IMR-90 (cell line): ENCODE results near the gene PAX5. TPM values are rescaled to one million over a fixed set of nuclear protein-coding genes. Genes with fewer than 3 reads are reported as not detected.

Source experiments
- ATAC-seq: fragments of 200-7000 bp; cut with Tn5 transposase; 2 replicates; pipeline ENCODE4 v1.9.1; 2020; ENCODE audit warnings: low read depth, mild to moderate bottlenecking, moderate library complexity
- BruUV-seq: library from RNA; stranded (reverse); fragments of 400-500 nt; replicated peaks from 2 replicates; lab custom pipeline; 2021; lab: Mats Ljungman, UMichigan
- CTCF ChIA-PET: fragments of 300-600 bp; formaldehyde crosslinking; extraction: SDS; loops from one replicate; lab custom pipeline; 2021; ENCODE audit warnings: antibody characterized with exemption; lab: Yijun Ruan, JAX
- POLR2A ChIA-PET: fragments of 300-600 bp; sonication (Branson Sonifier 250); formaldehyde crosslinking; loops from one replicate; lab custom pipeline; 2022; ENCODE audit warnings: antibody characterized with exemption; ENCODE audit not compliant: unreplicated experiment; lab: Charles Lee
- DNase-seq: peaks from one replicate; pipeline ENCODE4 v3.0.0; 2013
- H2AFZ ChIP-seq: replicated peaks from 2 replicates; pipeline ENCODE3; 2013; ENCODE audit warnings: low read length, mild to moderate bottlenecking; ENCODE audit not compliant: poor library complexity
- H2AK5ac ChIP-seq: 2 replicates; pipeline ENCODE4 v1.6.1; 2013; ENCODE audit warnings: low read depth, low read length, inconsistent platforms
- H2AK9ac ChIP-seq: replicated peaks from 2 replicates; pipeline ENCODE3; 2013; ENCODE audit warnings: mild to moderate bottlenecking, low read depth, low read length, moderate library complexity; ENCODE audit not compliant: poor library complexity
- H2BK120ac ChIP-seq: 2 replicates; pipeline ENCODE4 v1.6.1; 2013; ENCODE audit warnings: low read depth, low read length, inconsistent platforms
- H2BK15ac ChIP-seq: 3 replicates; pipeline ENCODE4 v1.6.1; 2013; ENCODE audit warnings: low read depth, low read length, inconsistent platforms
- H2BK20ac ChIP-seq: 2 replicates; pipeline ENCODE4 v1.6.1; 2013; ENCODE audit warnings: low read depth, mild to moderate bottlenecking, inconsistent platforms, low read length, moderate library complexity
- H2BK5ac ChIP-seq: 2 replicates; pipeline ENCODE4 v1.6.1; 2013; ENCODE audit warnings: mild to moderate bottlenecking, low read depth, low read length, inconsistent platforms; ENCODE audit not compliant: poor library complexity, severe bottlenecking
- H3K14ac ChIP-seq: replicated peaks from 2 replicates; pipeline ENCODE4 v1.6.1; 2013; ENCODE audit warnings: low read depth, low read length, inconsistent platforms
- H3K18ac ChIP-seq: 2 replicates; pipeline ENCODE4 v1.6.1; 2013; ENCODE audit warnings: low read depth, low read length, control low read depth
- H3K23ac ChIP-seq: 2 replicates; pipeline ENCODE4 v1.6.1; 2013; ENCODE audit warnings: low read depth, low read length, inconsistent platforms
- H3K27ac ChIP-seq: 2 replicates; pipeline ENCODE4 v1.5.1; 2013; ENCODE audit warnings: mild to moderate bottlenecking, control low read depth, low read length; ENCODE audit not compliant: insufficient read depth
- H3K27me3 ChIP-seq: 2 replicates; pipeline ENCODE4 v1.6.1; 2013; ENCODE audit warnings: low read length; ENCODE audit not compliant: control insufficient read depth, insufficient read depth
- H3K36me3 ChIP-seq: 2 replicates; pipeline ENCODE4 v1.6.1; 2013; ENCODE audit warnings: low read length, mixed read lengths; ENCODE audit not compliant: control insufficient read depth, insufficient read depth
- H3K4ac ChIP-seq: 2 replicates; pipeline ENCODE4 v1.6.1; 2013; ENCODE audit warnings: low read depth, low read length, inconsistent platforms
- H3K4me1 ChIP-seq: 2 replicates; pipeline ENCODE4 v1.6.1; 2013; ENCODE audit warnings: low read length, mixed read lengths; ENCODE audit not compliant: control insufficient read depth, insufficient read depth
- H3K4me2 ChIP-seq: 2 replicates; pipeline ENCODE4 v1.6.1; 2013; ENCODE audit warnings: low read depth, mild to moderate bottlenecking, control low read depth, low read length, moderate library complexity
- H3K4me3 ChIP-seq: 2 replicates; pipeline ENCODE4 v1.5.1; 2013; ENCODE audit warnings: low read depth, mild to moderate bottlenecking, control low read depth, low read length, moderate library complexity; ENCODE audit not compliant: insufficient read depth
- H3K56ac ChIP-seq: 2 replicates; pipeline ENCODE4 v1.6.1; 2013; ENCODE audit warnings: low read length, inconsistent platforms; ENCODE audit not compliant: insufficient read depth; ENCODE audit errors: extremely low read depth
- H3K79me1 ChIP-seq, 2 experiments: 2 replicates each; pipeline ENCODE4 v1.6.1; 2013; ENCODE audit warnings: low read length in 2 of 2, inconsistent platforms in 1 of 2, low read depth in 1 of 2
- H3K9ac ChIP-seq: 2 replicates; pipeline ENCODE4 v1.6.1; 2013; ENCODE audit warnings: low read depth, low read length, control low read depth
- H3K9me1 ChIP-seq: 2 replicates; pipeline ENCODE4 v1.6.1; 2013; ENCODE audit warnings: low read length, inconsistent platforms; ENCODE audit not compliant: insufficient read depth
- H3K9me3 ChIP-seq: 2 replicates; pipeline ENCODE4 v1.6.1; 2013; ENCODE audit warnings: low read length; ENCODE audit not compliant: control insufficient read depth, insufficient read depth
- H4K20me1 ChIP-seq: 2 replicates; pipeline ENCODE4 v1.6.1; 2013; ENCODE audit warnings: low read length, inconsistent platforms; ENCODE audit not compliant: insufficient read depth
- H4K5ac ChIP-seq: 2 replicates; pipeline ENCODE4 v1.6.1; 2013; ENCODE audit warnings: mild to moderate bottlenecking, low read depth, low read length, control low read depth
- H4K8ac ChIP-seq, 2 experiments: 2 replicates each; pipeline ENCODE4 v1.6.1; 2013; ENCODE audit warnings: low read depth in 2 of 2, low read length in 2 of 2, control low read depth in 1 of 2, inconsistent platforms in 1 of 2
- H4K91ac ChIP-seq: 2 replicates; pipeline ENCODE4 v1.6.1; 2013; ENCODE audit warnings: low read depth, low read length, inconsistent platforms; ENCODE audit not compliant: insufficient read depth
- BHLHE40 ChIP-seq: fragments of 150-350 bp; IDR thresholded peaks from 2 replicates; pipeline ENCODE4 v1.6.1; 2016; ENCODE audit warnings: mild to moderate bottlenecking, low read depth, low read length
- CEBPB ChIP-seq: IDR thresholded peaks from 2 replicates; pipeline ENCODE4 v1.6.1; 2012; ENCODE audit warnings: low read depth, low read length, improper control_type of control experiment
- FOS ChIP-seq: fragments of 150-350 bp; IDR thresholded peaks from 2 replicates; pipeline ENCODE4 v1.6.1; 2016; ENCODE audit warnings: low read depth, low read length
- MAFK ChIP-seq: IDR thresholded peaks from 2 replicates; pipeline ENCODE4 v1.6.1; 2012; ENCODE audit warnings: low read depth, low read length, improper control_type of control experiment
- NFE2L2 ChIP-seq: fragments of 150-350 bp; IDR thresholded peaks from 2 replicates; pipeline ENCODE4 v1.6.1; 2016; ENCODE audit warnings: low read depth, mild to moderate bottlenecking, low read length
- POLR2A ChIP-seq: IDR thresholded peaks from 2 replicates; pipeline ENCODE4 v1.6.1; 2012; ENCODE audit warnings: mild to moderate bottlenecking, low read depth, low read length
- RFX5 ChIP-seq: IDR thresholded peaks from 2 replicates; pipeline ENCODE4 v1.8.0; 2012; ENCODE audit warnings: low read depth, mild to moderate bottlenecking, low read length, moderate library complexity
- SMC3 ChIP-seq: fragments of 150-350 bp; IDR thresholded peaks from 2 replicates; pipeline ENCODE4 v1.6.1; 2016; ENCODE audit warnings: low read depth, mild to moderate bottlenecking, antibody characterized with exemption, low read length, moderate library complexity
- WGBS, 2 experiments: methylation state at CpG; one replicate each; pipeline versions ENCODE4 v1.1.5 to v1.1.7; 2013; ENCODE audit warnings: missing lambda C conversion rate in 2 of 2; ENCODE audit not compliant: insufficient read length in 1 of 2; ENCODE audit errors: extremely low coverage in 2 of 2; 5-methylcytosine and 5-hydroxymethylcytosine counted together
- dilution Hi-C: fragments of 300-500 bp; cut with HindIII; formaldehyde crosslinking; loops from one replicate; pipeline ENCODE4 v1.14.3; 2018; ENCODE audit warnings: low sequenced_read_pairs; ENCODE audit not compliant: unreplicated experiment
- in situ Hi-C: fragments of 300-500 bp; cut with MboI; formaldehyde crosslinking; loops from 3 replicates; pipeline ENCODE4 v1.14.3; 2019; ENCODE audit warnings: low sequenced_read_pairs, inconsistent platforms, mixed read lengths
- intact Hi-C: fragments of 100-400 bp; cut with micrococcal nuclease; formaldehyde crosslinking; loops from 2 replicates; pipeline ENCODE4 v1.10.0; 2022
- polyA plus RNA-seq, 3 experiments: library from polyadenylated mRNA; depleted of rRNA; stranded (reverse); fragments of >200 nt; gene quantifications; 2 replicates each; pipeline ENCODE4 v1.2.3, GENCODE V29; 2012; ENCODE audit warnings: low replicate concordance in 1 of 3
- total RNA-seq: library from RNA; depleted of rRNA; stranded (reverse); fragments of >200 nt; gene quantifications from 2 replicates; pipeline ENCODE4 v1.2.3, GENCODE V29; 2012

The PAX5 gene
- total and polyA plus RNA-seq, 2 of the 4 experiments (the other 2 are of a cell fraction) = not detected

DNA sequence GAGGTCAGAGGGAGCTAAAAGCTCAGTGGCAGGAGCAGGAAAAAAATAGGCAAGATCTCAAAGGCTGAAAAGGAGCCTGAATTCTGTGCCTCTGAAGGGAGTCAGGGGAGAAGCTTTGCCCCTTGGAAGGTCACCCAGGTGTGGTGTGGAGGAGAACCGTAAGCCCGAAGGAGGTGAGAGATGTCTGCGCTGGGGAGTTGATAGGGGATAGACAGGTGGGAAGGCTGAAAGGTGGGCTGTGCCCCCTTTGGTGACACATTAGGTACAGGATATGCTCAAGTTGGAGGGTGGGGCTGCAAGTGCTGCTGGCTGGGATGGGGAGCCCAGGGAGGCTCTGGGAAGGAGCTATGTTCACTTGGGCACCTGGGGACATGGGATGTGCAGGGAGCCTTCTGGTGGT lies 217.7 kb downstream of the PAX5 start:
- dilution Hi-C loops = no loop called here
- in situ Hi-C loops = no loop called here
- Histone ChIP-seq H3K27me3 (peaks cover 47% of the 10 kb centered on the region), H3K18ac (no peak overlapping the region), H2BK20ac (no peak overlapping the region), H2AK9ac (no peak overlapping the region), H2AFZ (no peak overlapping the region), H3K27ac (no peak overlapping the region), H3K23ac (no peak overlapping the region), H3K79me1 (no peaks in the 10 kb centered on the region), H4K91ac (no peak overlapping the region), H3K4ac (no peak overlapping the region), H3K36me3 (no peaks in the 10 kb centered on the region), H3K4me1 (no peaks in the 10 kb centered on the region), H4K20me1 (no peaks in the 10 kb centered on the region), H2BK15ac (no peak overlapping the region), H3K4me3 (no peak overlapping the region), H4K5ac (no peak overlapping the region), H3K56ac (no peak overlapping the region), H3K9ac (no peak overlapping the region), H4K8ac (no peak overlapping the region), H3K9me1 (no peaks in the 10 kb centered on the region), H3K4me2 (no peak overlapping the region), H3K9me3 (no peaks in the 10 kb centered on the region), H2BK120ac (no peak overlapping the region), H2BK5ac (no peak overlapping the region), H3K14ac (no peak overlapping the region), H2AK5ac (no peak overlapping the region)
- POLR2A ChIA-PET = no interaction called here
- intact Hi-C loops = no loop called here
- BruUV-seq = no TSS peak
- WGBS, 2 experiments = 80% methylated on average over 3 of the region's 3 CpGs; no CpG with 5 or more reads in 1 of the 2 experiments
- DNase-seq (no peak), ATAC-seq (no peak)
- TF ChIP-seq POLR2A (no peak), FOS (no peak), MAFK (no peak), CEBPB (no peak), RFX5 (no peak), SMC3 (no peak), BHLHE40 (no peak), NFE2L2 (no peak)
- CTCF ChIA-PET = interaction anchor here (0.5 kb wide), 1 partner anchor 465 kb away, joined by 4 read pairs; no protein-coding TSS in a partner anchor
